Measurements from ENCODE around the gene FKBP14. TPM values are rescaled to one million over a fixed set of nuclear protein-coding genes. Genes with fewer than 3 reads are reported as not detected.

The FKBP14 gene
- total RNA-seq, 1 experiment from 2014 or later: 11.5 TPM

- Histone ChIP-seq H2BK5ac (ENCODE audit: insufficient read length, low read length) (no peak overlapping the region), H3K4me1 (ENCODE audit: insufficient read depth, low read length) (no peaks in the 10 kb centered on the region; the same call in 1 of the 2 replicates), H3K23ac (ENCODE audit: insufficient read length, low read depth, low read length) (no peak overlapping the region), H4K20me1 (ENCODE audit: control insufficient read depth, insufficient read depth, insufficient read length) (no peaks in the 10 kb centered on the region), H3K79me1 (ENCODE audit: insufficient read depth, low read depth, low read length, poor library complexity, severe bottlenecking) (no peaks in the 10 kb centered on the region), H2BK12ac (ENCODE audit: insufficient read length, low read depth, low read length) (no peak overlapping the region), H3K14ac (ENCODE audit: insufficient read depth, low read length) (no peak overlapping the region), H4K8ac (replicated peaks; ENCODE audit: insufficient read length, low read depth, low read length) (no peak overlapping the region), H3K18ac (ENCODE audit: insufficient read length, low read depth, low read length) (no peak overlapping the region), H4K5ac (ENCODE audit: insufficient read length, low read depth, low read length) (no peak overlapping the region), H3K23me2 (ENCODE audit: insufficient read length, low read depth, low read length, poor library complexity, severe bottlenecking) (no peaks in the 10 kb centered on the region), H4K91ac (ENCODE audit: insufficient read length, low read depth, low read length) (no peak overlapping the region), H3K9me3 (ENCODE audit: control insufficient read depth, low read depth, low read length) (no peaks in the 10 kb centered on the region), H3K79me2 (ENCODE audit: insufficient read depth, low read length) (peaks cover 4% of the 10 kb centered on the region; the same call in 1 of the 2 replicates), H2BK20ac (ENCODE audit: low read depth, low read length, poor library complexity, severe bottlenecking) (no peak overlapping the region), H3K4ac (ENCODE audit: low read depth, low read length) (no peak overlapping the region), H3T11ph (ENCODE audit: low read length) (no peak overlapping the region), H3K9ac (ENCODE audit: extremely low read depth, insufficient read length, low read length) (no peak overlapping the region), H2AK5ac (ENCODE audit: insufficient read length, low read length) (no peak overlapping the region), H3K27ac (ENCODE audit: insufficient read length, low read depth, low read length) (no peak overlapping the region), H3K56ac (ENCODE audit: insufficient read length, low read depth, low read length) (no peak overlapping the region), H2BK120ac (ENCODE audit: low read depth, low read length, poor library complexity, severe bottlenecking) (no peak overlapping the region), H3K4me2 (ENCODE audit: insufficient read depth, insufficient read length, low read length) (no peak overlapping the region), H2BK15ac (ENCODE audit: low read depth, low read length) (no peak overlapping the region), H2AFZ (ENCODE audit: low read length) (no peak overlapping the region), H3K27me3 (ENCODE audit: insufficient read depth, low read length) (no peaks in the 10 kb centered on the region)
- peaks cover 13 to 26% (median 23%) of the 10 kb centered on the region in 3 experiments for H3K36me3 Mint-ChIP-seq (ENCODE audit: insufficient read depth in 1 of 3, low read depth in 3 of 3)
- no peak for DNase-seq
- no peak overlapping the region for H3K27ac Mint-ChIP-seq
- H3K4me3 Mint-ChIP-seq: no peak overlapping the region
- WGBS (ENCODE audit: extremely low coverage, insufficient read length, low lambda C conversion rate): no CpG with 5 or more reads among the region's 1 CpG
- H3K4me1 Mint-ChIP-seq: peaks cover 11 to 16% of the 10 kb centered on the region in 2 experiments
- TF ChIP-seq CTCF (conservative IDR thresholded peaks at IDR 0.05): no peak
- H3K27me3 Mint-ChIP-seq (ENCODE audit: low read depth): no peaks in the 10 kb centered on the region
- H3K9me3 Mint-ChIP-seq: no peaks in the 10 kb centered on the region
Measured at GRCh38 chr7:30020535-30020934, 6.0 kb downstream of the FKBP14 start.

Data from H9 (cell line).